Measurements from ENCODE around the gene CD48.

Gene CD48

GRCh38 chr1:160711602-160712311, at the start of gene CD48:
CD48 (minus strand) TSS chr1:160711822; CDS start chr1:160711763, 59 bp downstream.
- DNase-seq (ENCODE audit: low read depth) = no peak

GRCh38 chr1:160761046-160761445, 49.4 kb upstream of the CD48 start:
- DNase-seq (ENCODE audit: low read depth) = no peak

- no peak for DNase-seq (ENCODE audit: low read depth)
These were observed 48.1 kb upstream of the CD48 start for GRCh38 chr1:160759740-160760139.

GRCh38 chr1:160758521-160758920, 46.9 kb upstream of the CD48 start:
- DNase-seq (ENCODE audit: low read depth) = no peak

- DNase-seq (ENCODE audit: low read depth) = no peak
These were observed 45.2 kb upstream of the CD48 start for GRCh38 chr1:160756849-160757201.

GRCh38 chr1:160755911-160756848, 44.6 kb upstream of the CD48 start:
- DNase-seq (ENCODE audit: low read depth) = no peak

GRCh38 chr1:160755461-160755860, 43.8 kb upstream of the CD48 start:
- DNase-seq (ENCODE audit: low read depth) = no peak

- DNase-seq (ENCODE audit: low read depth) = no peak
These were observed 42.0 kb upstream of the CD48 start for GRCh38 chr1:160753594-160753993.

GRCh38 chr1:160752924-160753323, 41.3 kb upstream of the CD48 start:
- DNase-seq (ENCODE audit: low read depth) = no peak

- no peak for DNase-seq (ENCODE audit: low read depth)
These were observed 40.8 kb upstream of the CD48 start for GRCh38 chr1:160752406-160752805.

GRCh38 chr1:160750608-160751007, 39.0 kb upstream of the CD48 start:
- no peak for DNase-seq (ENCODE audit: low read depth)

- DNase-seq (ENCODE audit: low read depth) = no peak
These were observed 37.3 kb upstream of the CD48 start for GRCh38 chr1:160748878-160749269.

GRCh38 chr1:160748181-160748877, 36.7 kb upstream of the CD48 start:
- no peak for DNase-seq (ENCODE audit: low read depth)

GRCh38 chr1:160747717-160748116, 36.1 kb upstream of the CD48 start:
- no peak for DNase-seq (ENCODE audit: low read depth)

- DNase-seq (ENCODE audit: low read depth) = no peak
These were observed 35.3 kb upstream of the CD48 start for GRCh38 chr1:160746836-160747500.

GRCh38 chr1:160745551-160745950, 33.9 kb upstream of the CD48 start:
- DNase-seq (ENCODE audit: low read depth) = no peak

GRCh38 chr1:160744852-160745520, 33.4 kb upstream of the CD48 start:
- no peak for DNase-seq (ENCODE audit: low read depth)

- no peak for DNase-seq (ENCODE audit: low read depth)
These were observed 32.7 kb upstream of the CD48 start for GRCh38 chr1:160744199-160744851.

GRCh38 chr1:160743266-160743665, 31.6 kb upstream of the CD48 start:
- no peak for DNase-seq (ENCODE audit: low read depth)

- DNase-seq (ENCODE audit: low read depth) = no peak
These were observed 31.0 kb upstream of the CD48 start for GRCh38 chr1:160742428-160743127.

Data from CMK (cell line).